Inferior parietal cortex (tissue), 1 donor: Measurements from ENCODE around the gene PCDHAC2.

ENCODE experiments used
- DNase-seq: peaks from one replicate; pipeline ENCODE4 v3.0.0-alpha.2; 2016; ENCODE audit errors: extremely low spot score

Gene PCDHAC2

GRCh38 chr5:140986117-140986521, 19.8 kb downstream of the PCDHAC2 start:
- no peak for DNase-seq

GRCh38 chr5:140988100-140988499, 21.8 kb downstream of the PCDHAC2 start:
- no peak for DNase-seq

- DNase-seq: no peak
Observed at GRCh38 chr5:140988608-140989007, 22.3 kb downstream of the PCDHAC2 start.

GRCh38 chr5:140989254-140990020, 23.2 kb downstream of the PCDHAC2 start:
- no peak for DNase-seq

- DNase-seq: no peak
Observed at GRCh38 chr5:140992828-140993227, 26.6 kb downstream of the PCDHAC2 start.

GRCh38 chr5:140996060-140996459, 29.8 kb downstream of the PCDHAC2 start:
- peak; percentile 44 for DNase-seq

GRCh38 chr5:140998921-140999410, 32.7 kb downstream of the PCDHAC2 start:
- DNase-seq: no peak

- DNase-seq: no peak
Observed at GRCh38 chr5:141001446-141001843, 35.2 kb downstream of the PCDHAC2 start.

GRCh38 chr5:141001844-141002604, 35.7 kb downstream of the PCDHAC2 start:
- peak; percentile 32 for DNase-seq

GRCh38 chr5:141002605-141002965, 36.3 kb downstream of the PCDHAC2 start:
- DNase-seq: no peak

GRCh38 chr5:141003031-141003430, 36.8 kb downstream of the PCDHAC2 start:
- no peak for DNase-seq

- DNase-seq: no peak
Observed at GRCh38 chr5:141003791-141004611, 37.7 kb downstream of the PCDHAC2 start.

- no peak for DNase-seq
Observed at GRCh38 chr5:141007791-141008190, 41.5 kb downstream of the PCDHAC2 start.

- no peak for DNase-seq
Observed at GRCh38 chr5:141010047-141010793, 43.9 kb downstream of the PCDHAC2 start.

- no peak for DNase-seq
Observed at GRCh38 chr5:141017943-141018342, 51.7 kb downstream of the PCDHAC2 start.
